GM13976 (cell line): ENCODE measurements around the gene CDH12.

Source experiments
- DNase-seq: peaks from one replicate; pipeline ENCODE4 v3.0.0; 2012; ENCODE audit warnings: low spot score
- CTCF ChIP-seq: IDR thresholded peaks from 2 replicates; pipeline ENCODE4 v1.5.1; 2012; ENCODE audit warnings: borderline replicate concordance, mild to moderate bottlenecking; ENCODE audit not compliant: insufficient read depth; ENCODE audit errors: extremely low read depth, missing control alignments, control extremely low read depth
- in situ Hi-C: fragments of 300-500 bp; cut with MboI; formaldehyde crosslinking; loops from one replicate; pipeline ENCODE4 v1.12.0; 2022; ENCODE audit warnings: low sequenced_read_pairs, mixed read lengths, inconsistent platforms; ENCODE audit not compliant: unreplicated experiment

CDH12 gene

GRCh38 chr5:22108545-22108944 is 744.6 kb downstream of the CDH12 start:
- DNase-seq: no peak
- in situ Hi-C loops: no loop called here
- TF ChIP-seq CTCF: no peak

GRCh38 chr5:22102823-22103359 is 750.3 kb downstream of the CDH12 start:
- in situ Hi-C loops: no loop called here
- TF ChIP-seq CTCF: no peak
- DNase-seq: no peak

- TF ChIP-seq CTCF: no peak
- in situ Hi-C loops: no loop called here
- DNase-seq: no peak
Observed at GRCh38 chr5:22088517-22088916, 764.6 kb downstream of the CDH12 start.

- in situ Hi-C loops: no loop called here
- TF ChIP-seq CTCF: no peak
- no peak for DNase-seq
Observed at GRCh38 chr5:22079566-22079965, 773.6 kb downstream of the CDH12 start.

- TF ChIP-seq CTCF: no peak
- no peak for DNase-seq
- in situ Hi-C loops: no loop called here
Observed at GRCh38 chr5:22079002-22079401, 774.1 kb downstream of the CDH12 start.

GRCh38 chr5:22076586-22076985 is 776.6 kb downstream of the CDH12 start:
- no peak for DNase-seq
- no peak for TF ChIP-seq CTCF
- in situ Hi-C loops: no loop called here

- no peak for DNase-seq
- no peak for TF ChIP-seq CTCF
- in situ Hi-C loops: no loop called here
Observed at GRCh38 chr5:22070186-22070728, 782.9 kb downstream of the CDH12 start.
